GM20431 (cell line): Measurements from ENCODE around the gene ARHGAP1.
"Not testable (repeated sequence)": the region's sequence is repeated elsewhere in the genome, so short reads cannot be mapped to it uniquely, and the experiment has no call there.

Experiments
- in situ Hi-C: fragments of 300-500 bp; cut with MseI, MboI; formaldehyde crosslinking; loops from one replicate; pipeline ENCODE4 v1.15.0; 2020; ENCODE audit warnings: low sequenced_read_pairs; ENCODE audit not compliant: unreplicated experiment

The ARHGAP1 gene

GRCh38 chr11:46725338-46726205, 25.2 kb upstream of the ARHGAP1 start:
- in situ Hi-C loops: no loop called here

- in situ Hi-C loops: no loop called here
Measured at GRCh38 chr11:46724088-46724487, 23.7 kb upstream of the ARHGAP1 start.

GRCh38 chr11:46723359-46723680, 22.9 kb upstream of the ARHGAP1 start:
- in situ Hi-C loops: no loop called here

DNA sequence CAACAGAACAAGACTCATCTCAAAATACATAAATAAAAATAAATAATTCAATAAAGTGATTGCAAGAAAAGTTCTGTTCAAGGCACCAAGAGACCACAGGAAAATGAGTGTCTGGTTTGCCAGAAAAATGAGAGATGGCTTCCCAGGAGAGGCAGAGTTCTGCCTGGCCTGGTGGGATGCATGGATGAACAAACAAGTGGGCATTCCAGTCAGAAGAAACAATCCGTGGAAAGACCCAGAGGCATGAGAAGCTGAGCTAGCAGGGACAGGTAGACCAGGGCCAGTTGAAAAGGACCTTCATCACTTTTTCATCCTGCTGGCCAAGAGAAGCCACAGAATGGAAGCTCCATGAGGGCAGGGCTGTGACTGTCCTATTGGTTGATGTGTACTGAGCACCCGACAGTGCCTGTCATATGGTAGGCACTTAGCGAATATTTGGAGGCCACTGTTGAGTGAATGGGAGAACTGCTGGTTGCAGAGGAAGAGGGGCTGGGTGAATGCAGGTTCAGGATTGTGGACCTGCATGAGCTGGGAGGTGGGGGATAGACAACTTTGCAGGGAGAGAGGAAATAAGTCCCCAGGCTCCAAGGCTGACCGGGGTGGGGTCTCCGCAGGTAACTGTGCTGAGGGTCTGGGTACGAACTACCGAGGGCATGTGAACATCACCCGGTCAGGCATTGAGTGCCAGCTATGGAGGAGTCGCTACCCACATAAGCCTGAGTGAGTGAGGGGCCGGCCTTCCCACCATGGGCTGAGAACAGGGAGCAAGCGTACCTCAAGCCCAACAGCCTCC, 22.3 kb upstream of the ARHGAP1 start:
- in situ Hi-C loops: no loop called here

GRCh38 chr11:46721286-46721685, 20.9 kb upstream of the ARHGAP1 start:
- in situ Hi-C loops: no loop called here

- in situ Hi-C loops: no loop called here
Measured at GRCh38 chr11:46719543-46720218, 19.3 kb upstream of the ARHGAP1 start.

- in situ Hi-C loops: no loop called here
Measured at GRCh38 chr11:46719048-46719542, 18.7 kb upstream of the ARHGAP1 start, which contains the start of gene F2. Gene F2 (plus strand): TSS chr11:46719213. CDS start chr11:46719236, 23 bp downstream.

GRCh38 chr11:46718155-46719019, 18.0 kb upstream of the ARHGAP1 start:
- in situ Hi-C loops: no loop called here

- in situ Hi-C loops: not testable (repeated sequence)
Measured at GRCh38 chr11:46717825-46718154, 17.4 kb upstream of the ARHGAP1 start.

GRCh38 chr11:46712874-46713576, 12.6 kb upstream of the ARHGAP1 start:
- in situ Hi-C loops: no loop called here

DNA sequence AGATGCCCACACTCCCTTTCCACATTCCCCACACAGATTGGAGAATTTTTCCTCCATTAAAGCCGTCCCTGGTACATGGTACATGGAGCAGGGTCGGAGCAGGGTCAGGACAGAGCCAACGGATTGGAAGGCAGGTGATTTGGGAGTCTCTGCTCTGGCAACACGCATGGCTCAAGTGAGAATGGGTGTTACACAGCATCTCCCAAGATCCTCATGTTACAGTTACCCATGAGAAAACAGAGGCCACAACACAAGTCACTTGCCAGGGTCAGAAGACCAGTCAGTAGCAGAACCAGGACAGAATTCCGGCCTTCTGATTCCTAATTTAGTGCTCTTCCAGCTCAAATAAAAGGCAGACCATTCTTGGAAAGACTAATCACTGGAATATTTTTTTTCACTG, 10.9 kb upstream of the ARHGAP1 start:
- in situ Hi-C loops: no loop called here

DNA sequence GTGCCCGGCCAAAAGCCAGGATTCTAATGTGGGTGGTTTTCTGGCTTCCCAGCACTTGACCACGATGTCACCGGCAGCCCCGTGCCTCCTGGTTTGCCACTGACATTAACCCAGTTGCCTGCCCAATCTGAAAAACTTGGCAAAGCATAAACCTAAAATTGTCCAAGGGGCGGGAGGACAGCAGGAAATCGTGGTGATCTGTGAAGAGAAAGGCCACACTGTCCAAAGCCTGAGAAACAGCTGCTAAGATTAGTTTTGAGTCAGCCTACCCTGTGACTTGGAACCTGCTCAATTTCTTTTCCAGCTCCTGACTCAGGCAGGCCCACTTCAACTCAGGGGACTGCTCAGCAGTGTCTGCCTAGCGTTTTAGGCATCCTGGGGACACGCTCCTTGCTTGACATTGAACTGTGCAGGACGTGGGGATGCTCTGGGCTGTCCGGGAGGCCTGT, 10.4 kb upstream of the ARHGAP1 start:
- in situ Hi-C loops: no loop called here

DNA sequence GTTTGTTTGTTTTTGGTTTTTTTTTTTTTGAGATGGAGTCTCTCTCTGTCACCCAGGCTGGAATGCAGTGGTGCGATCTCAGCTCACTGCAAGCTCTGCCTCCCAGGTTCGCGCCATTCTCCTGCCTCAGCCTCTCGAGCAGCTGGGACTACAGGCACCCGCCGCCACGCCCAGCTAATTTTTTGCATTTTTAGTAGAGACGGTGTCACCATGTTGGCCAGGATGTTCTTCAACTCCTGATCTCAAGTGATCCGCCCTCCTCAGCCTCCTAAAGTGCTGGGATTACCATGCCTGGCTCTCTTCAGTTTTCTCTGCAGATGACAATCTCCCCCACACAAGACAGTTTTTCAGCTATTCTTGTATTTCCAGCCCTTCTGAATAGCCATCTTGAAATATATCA, 8.9 kb upstream of the ARHGAP1 start:
- in situ Hi-C loops: not testable (repeated sequence)

DNA sequence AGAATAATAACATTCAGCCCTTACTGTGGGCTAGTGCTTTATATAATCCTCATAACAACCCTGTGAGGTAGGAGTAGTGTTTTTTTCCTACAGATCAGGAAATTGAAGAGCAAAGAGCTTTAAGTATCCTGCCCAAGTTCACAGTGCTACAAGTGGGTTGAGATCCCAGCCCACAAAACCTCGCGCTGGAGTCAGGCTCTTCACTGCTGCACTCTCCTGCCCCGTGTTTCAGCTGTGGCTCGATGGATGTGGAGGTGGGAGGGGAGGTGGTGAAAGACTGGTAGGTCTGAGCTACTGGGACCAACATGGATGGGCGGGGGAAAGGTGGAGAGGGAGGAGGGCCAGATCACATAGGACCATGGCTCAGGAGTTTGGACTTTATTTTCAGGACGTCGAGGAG, 6.5 kb upstream of the ARHGAP1 start:
- in situ Hi-C loops: no loop called here

GRCh38 chr11:46705070-46705688, 4.8 kb upstream of the ARHGAP1 start:
- in situ Hi-C loops: no loop called here

GRCh38 chr11:46701078-46701654, 747 bp upstream of the ARHGAP1 start:
- in situ Hi-C loops: no loop called here

DNA sequence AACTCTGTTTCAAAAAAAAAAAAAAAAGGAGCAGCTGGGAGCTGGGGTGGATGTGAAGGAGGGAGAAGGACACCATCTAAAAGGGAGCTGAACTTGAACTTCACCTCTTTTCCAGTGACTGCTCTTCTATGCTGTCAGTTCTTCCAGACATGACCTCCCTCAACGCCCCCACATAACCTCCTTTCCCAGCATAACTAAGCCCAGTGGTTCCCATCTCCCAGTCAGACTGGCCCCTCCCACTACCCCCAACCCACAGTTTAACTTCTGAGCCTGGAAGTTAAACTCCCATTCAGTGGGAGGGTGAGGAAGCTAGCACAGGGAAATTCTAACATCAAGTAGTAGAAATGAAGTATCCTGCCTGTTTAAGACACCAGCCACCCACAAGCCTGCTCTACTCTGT, 1.8 kb downstream of the ARHGAP1 start:
- in situ Hi-C loops: no loop called here

GRCh38 chr11:46697723-46698122, 2.7 kb downstream of the ARHGAP1 start:
- in situ Hi-C loops: no loop called here
